ENCODE results near the gene MROH8. TPM values are rescaled to one million over a fixed set of nuclear protein-coding genes. Genes with fewer than 3 reads are reported as not detected.
A peak's percentile ranks its signal among the peaks of the same experiment; 100 is the strongest.

Gene MROH8
- total RNA-seq, 1 experiment from 2014 or later, result 3.3 TPM

- intact Hi-C loops (cut with micrococcal nuclease; ENCODE audit: unreplicated experiment), result no loop called here
- no peak for DNase-seq
- ChIA-PET POLR2A (ENCODE audit: unreplicated experiment) (interaction anchor here (0.7 kb wide), 1 partner anchor 261 kb away, joined by 4 read pairs; no protein-coding TSS in a partner anchor), CTCF (no interaction called here)
- Histone ChIP-seq H3K27me3 (ENCODE audit: insufficient read depth, low read depth) (no peaks in the 10 kb centered on the region), H2AFZ (peak overlapping the region; percentile 94), H3K4me2 (peak overlapping the region; percentile 93), H3K9me2 (ENCODE audit: insufficient read depth) (no peaks in the 10 kb centered on the region), H3K27ac (no peak overlapping the region), H3K79me2 (ENCODE audit: low read depth) (peaks cover 21% of the 10 kb centered on the region), H4K20me1 (ENCODE audit: insufficient read depth) (no peaks in the 10 kb centered on the region), H3K4me1 (replicated peaks; ENCODE audit: insufficient read depth) (peaks cover 14% of the 10 kb centered on the region), H3K9me3 (ENCODE audit: insufficient read depth, low read depth) (no peaks in the 10 kb centered on the region), H3K4me3 (peak overlapping the region; percentile 99), H3K36me3 (ENCODE audit: low read depth) (no peaks in the 10 kb centered on the region), H3F3A (ENCODE audit: insufficient read depth, low read depth) (no peaks in the 10 kb centered on the region)
- BruUV-seq (replicated peaks), result TSS peak; percentile 74
- TF ChIP-seq EZH2 (IDR thresholded peaks at IDR 0.05; ENCODE audit: low read depth), result no peak
- TF ChIP-seq CTCF (conservative IDR thresholded peaks at IDR 0.05), result no peak
These were observed 82.8 kb downstream of the MROH8 start for GRCh38 chr20:37096415-37097041.

- peak; percentile 60 to 81 for DNase-seq
- peak within 1 kb of the TSS; percentile 93 for H3K4me2 ChIP-seq
- H3F3A ChIP-seq (ENCODE audit: insufficient read depth, low read depth), result no peaks in the 10 kb centered on the region
- no peaks in the 10 kb centered on the region for H3K9me2 ChIP-seq (ENCODE audit: insufficient read depth)
- CTCF ChIA-PET, result no interaction called here
- POLR2A ChIA-PET (ENCODE audit: unreplicated experiment), result interaction anchor here (0.5 to 1.0 kb wide), 4 partner anchors 83 to 1831 kb away, joined by 3 to 6 read pairs (median 4); partner anchors contain the start of genes FAM83D, MROH8 and RPN2
- no peaks in the 10 kb centered on the region for H3K27me3 ChIP-seq (ENCODE audit: insufficient read depth, low read depth)
- BruUV-seq (replicated peaks), result no TSS peak
- H3K4me3 ChIP-seq, result peak within 1 kb of the TSS; percentile 99
- peaks cover 21% of the 10 kb centered on the region for H3K79me2 ChIP-seq (ENCODE audit: low read depth)
- intact Hi-C loops (cut with micrococcal nuclease; ENCODE audit: unreplicated experiment), result loop anchor here (1.0 kb wide), 1 partner anchor 82 kb away; no protein-coding TSS in a partner anchor
- H3K36me3 ChIP-seq (ENCODE audit: low read depth), result no peaks in the 10 kb centered on the region
- H3K9me3 ChIP-seq (ENCODE audit: insufficient read depth, low read depth), result no peaks in the 10 kb centered on the region
- no peaks in the 10 kb centered on the region for H4K20me1 ChIP-seq (ENCODE audit: insufficient read depth)
- peak within 1 kb of the TSS; percentile 94 for H2AFZ ChIP-seq
- no peak within 1 kb of the TSS for H3K27ac ChIP-seq
- TF ChIP-seq CTCF (conservative IDR thresholded peaks at IDR 0.05), result no peak; the same call in 1 of the 2 replicates
- TF ChIP-seq EZH2 (IDR thresholded peaks at IDR 0.05; ENCODE audit: low read depth), result no peak
- H3K4me1 ChIP-seq (replicated peaks; ENCODE audit: insufficient read depth), result peaks cover 14% of the 10 kb centered on the region
These were observed 83.5 kb downstream of the MROH8 start, which contains the start of gene RBL1 for GRCh38 chr20:37095599-37096414. Gene RBL1, minus strand, starts transcription at chr20:37095997. Its CDS starts 69 bp downstream, at chr20:37095928.

GRCh38 chr20:37095108-37095598 is 84.2 kb downstream of the MROH8 start:
- Histone ChIP-seq H3K4me3 (peak overlapping the region; percentile 99), H3K4me1 (replicated peaks; ENCODE audit: insufficient read depth) (peaks cover 14% of the 10 kb centered on the region), H3K9me3 (ENCODE audit: insufficient read depth, low read depth) (no peaks in the 10 kb centered on the region), H3K9me2 (ENCODE audit: insufficient read depth) (no peaks in the 10 kb centered on the region), H3K27me3 (ENCODE audit: insufficient read depth, low read depth) (no peaks in the 10 kb centered on the region), H3F3A (ENCODE audit: insufficient read depth, low read depth) (no peaks in the 10 kb centered on the region), H4K20me1 (ENCODE audit: insufficient read depth) (no peaks in the 10 kb centered on the region), H3K36me3 (ENCODE audit: low read depth) (no peaks in the 10 kb centered on the region), H3K4me2 (peak overlapping the region; percentile 93), H3K79me2 (ENCODE audit: low read depth) (peaks cover 21% of the 10 kb centered on the region), H3K27ac (no peak overlapping the region), H2AFZ (peak overlapping the region; percentile 94)
- POLR2A ChIA-PET (ENCODE audit: unreplicated experiment), result interaction anchor here (0.5 to 1.0 kb wide), 4 partner anchors 12 to 1831 kb away, joined by 3 to 6 read pairs (median 4); partner anchors contain the start of genes FAM83D, MROH8 and RPN2
- intact Hi-C loops (cut with micrococcal nuclease; ENCODE audit: unreplicated experiment), result loop anchor here (1.0 kb wide), 1 partner anchor 83 kb away; no protein-coding TSS in a partner anchor
- TF ChIP-seq CTCF (conservative IDR thresholded peaks at IDR 0.05), result no peak
- TF ChIP-seq EZH2 (IDR thresholded peaks at IDR 0.05; ENCODE audit: low read depth), result no peak
- CTCF ChIA-PET, result no interaction called here
- BruUV-seq (replicated peaks), result TSS peak; percentile 33
- DNase-seq, result no peak
